IMR-90 (cell line): ENCODE results near the gene TCF4. TPM values are rescaled to one million over a fixed set of nuclear protein-coding genes. Genes with fewer than 3 reads are reported as not detected.

Source experiments
- ATAC-seq: fragments of 200-7000 bp; cut with Tn5 transposase; 2 replicates; pipeline ENCODE4 v1.9.1; 2020; ENCODE audit warnings: low read depth, mild to moderate bottlenecking, moderate library complexity
- BruUV-seq: library from RNA; stranded (reverse); fragments of 400-500 nt; replicated peaks from 2 replicates; lab custom pipeline; 2021; lab: Mats Ljungman, UMichigan
- CTCF ChIA-PET: fragments of 300-600 bp; formaldehyde crosslinking; extraction: SDS; loops from one replicate; lab custom pipeline; 2021; ENCODE audit warnings: antibody characterized with exemption; lab: Yijun Ruan, JAX
- POLR2A ChIA-PET: fragments of 300-600 bp; sonication (Branson Sonifier 250); formaldehyde crosslinking; loops from one replicate; lab custom pipeline; 2022; ENCODE audit warnings: antibody characterized with exemption; ENCODE audit not compliant: unreplicated experiment; lab: Charles Lee
- DNase-seq: peaks from one replicate; pipeline ENCODE4 v3.0.0; 2013
- H2AFZ ChIP-seq: replicated peaks from 2 replicates; pipeline ENCODE3; 2013; ENCODE audit warnings: low read length, mild to moderate bottlenecking; ENCODE audit not compliant: poor library complexity
- H2AK5ac ChIP-seq: 2 replicates; pipeline ENCODE4 v1.6.1; 2013; ENCODE audit warnings: low read depth, low read length, inconsistent platforms
- H2AK9ac ChIP-seq: replicated peaks from 2 replicates; pipeline ENCODE3; 2013; ENCODE audit warnings: mild to moderate bottlenecking, low read depth, low read length, moderate library complexity; ENCODE audit not compliant: poor library complexity
- H2BK120ac ChIP-seq: 2 replicates; pipeline ENCODE4 v1.6.1; 2013; ENCODE audit warnings: low read depth, low read length, inconsistent platforms
- H2BK15ac ChIP-seq: 3 replicates; pipeline ENCODE4 v1.6.1; 2013; ENCODE audit warnings: low read depth, low read length, inconsistent platforms
- H2BK20ac ChIP-seq: 2 replicates; pipeline ENCODE4 v1.6.1; 2013; ENCODE audit warnings: low read depth, mild to moderate bottlenecking, inconsistent platforms, low read length, moderate library complexity
- H2BK5ac ChIP-seq: 2 replicates; pipeline ENCODE4 v1.6.1; 2013; ENCODE audit warnings: mild to moderate bottlenecking, low read depth, low read length, inconsistent platforms; ENCODE audit not compliant: poor library complexity, severe bottlenecking
- H3K14ac ChIP-seq: replicated peaks from 2 replicates; pipeline ENCODE4 v1.6.1; 2013; ENCODE audit warnings: low read depth, low read length, inconsistent platforms
- H3K18ac ChIP-seq: 2 replicates; pipeline ENCODE4 v1.6.1; 2013; ENCODE audit warnings: low read depth, low read length, control low read depth
- H3K23ac ChIP-seq: 2 replicates; pipeline ENCODE4 v1.6.1; 2013; ENCODE audit warnings: low read depth, low read length, inconsistent platforms
- H3K27ac ChIP-seq: 2 replicates; pipeline ENCODE4 v1.5.1; 2013; ENCODE audit warnings: mild to moderate bottlenecking, control low read depth, low read length; ENCODE audit not compliant: insufficient read depth
- H3K27me3 ChIP-seq: 2 replicates; pipeline ENCODE4 v1.6.1; 2013; ENCODE audit warnings: low read length; ENCODE audit not compliant: control insufficient read depth, insufficient read depth
- H3K36me3 ChIP-seq: 2 replicates; pipeline ENCODE4 v1.6.1; 2013; ENCODE audit warnings: low read length, mixed read lengths; ENCODE audit not compliant: control insufficient read depth, insufficient read depth
- H3K4ac ChIP-seq: 2 replicates; pipeline ENCODE4 v1.6.1; 2013; ENCODE audit warnings: low read depth, low read length, inconsistent platforms
- H3K4me1 ChIP-seq: 2 replicates; pipeline ENCODE4 v1.6.1; 2013; ENCODE audit warnings: low read length, mixed read lengths; ENCODE audit not compliant: control insufficient read depth, insufficient read depth
- H3K4me2 ChIP-seq: 2 replicates; pipeline ENCODE4 v1.6.1; 2013; ENCODE audit warnings: low read depth, mild to moderate bottlenecking, control low read depth, low read length, moderate library complexity
- H3K4me3 ChIP-seq: 2 replicates; pipeline ENCODE4 v1.5.1; 2013; ENCODE audit warnings: low read depth, mild to moderate bottlenecking, control low read depth, low read length, moderate library complexity; ENCODE audit not compliant: insufficient read depth
- H3K56ac ChIP-seq: 2 replicates; pipeline ENCODE4 v1.6.1; 2013; ENCODE audit warnings: low read length, inconsistent platforms; ENCODE audit not compliant: insufficient read depth; ENCODE audit errors: extremely low read depth
- H3K79me1 ChIP-seq, 2 experiments: 2 replicates each; pipeline ENCODE4 v1.6.1; 2013; ENCODE audit warnings: low read length in 2 of 2, inconsistent platforms in 1 of 2, low read depth in 1 of 2
- H3K9ac ChIP-seq: 2 replicates; pipeline ENCODE4 v1.6.1; 2013; ENCODE audit warnings: low read depth, low read length, control low read depth
- H3K9me1 ChIP-seq: 2 replicates; pipeline ENCODE4 v1.6.1; 2013; ENCODE audit warnings: low read length, inconsistent platforms; ENCODE audit not compliant: insufficient read depth
- H3K9me3 ChIP-seq: 2 replicates; pipeline ENCODE4 v1.6.1; 2013; ENCODE audit warnings: low read length; ENCODE audit not compliant: control insufficient read depth, insufficient read depth
- H4K20me1 ChIP-seq: 2 replicates; pipeline ENCODE4 v1.6.1; 2013; ENCODE audit warnings: low read length, inconsistent platforms; ENCODE audit not compliant: insufficient read depth
- H4K5ac ChIP-seq: 2 replicates; pipeline ENCODE4 v1.6.1; 2013; ENCODE audit warnings: mild to moderate bottlenecking, low read depth, low read length, control low read depth
- H4K8ac ChIP-seq, 2 experiments: 2 replicates each; pipeline ENCODE4 v1.6.1; 2013; ENCODE audit warnings: low read depth in 2 of 2, low read length in 2 of 2, control low read depth in 1 of 2, inconsistent platforms in 1 of 2
- H4K91ac ChIP-seq: 2 replicates; pipeline ENCODE4 v1.6.1; 2013; ENCODE audit warnings: low read depth, low read length, inconsistent platforms; ENCODE audit not compliant: insufficient read depth
- BHLHE40 ChIP-seq: fragments of 150-350 bp; IDR thresholded peaks from 2 replicates; pipeline ENCODE4 v1.6.1; 2016; ENCODE audit warnings: mild to moderate bottlenecking, low read depth, low read length
- MAFK ChIP-seq: IDR thresholded peaks from 2 replicates; pipeline ENCODE4 v1.6.1; 2012; ENCODE audit warnings: low read depth, low read length, improper control_type of control experiment
- NFE2L2 ChIP-seq: fragments of 150-350 bp; IDR thresholded peaks from 2 replicates; pipeline ENCODE4 v1.6.1; 2016; ENCODE audit warnings: low read depth, mild to moderate bottlenecking, low read length
- dilution Hi-C: fragments of 300-500 bp; cut with HindIII; formaldehyde crosslinking; loops from one replicate; pipeline ENCODE4 v1.14.3; 2018; ENCODE audit warnings: low sequenced_read_pairs; ENCODE audit not compliant: unreplicated experiment
- in situ Hi-C: fragments of 300-500 bp; cut with MboI; formaldehyde crosslinking; loops from 3 replicates; pipeline ENCODE4 v1.14.3; 2019; ENCODE audit warnings: low sequenced_read_pairs, inconsistent platforms, mixed read lengths
- intact Hi-C: fragments of 100-400 bp; cut with micrococcal nuclease; formaldehyde crosslinking; loops from 2 replicates; pipeline ENCODE4 v1.10.0; 2022
- polyA plus RNA-seq, 3 experiments: library from polyadenylated mRNA; depleted of rRNA; stranded (reverse); fragments of >200 nt; gene quantifications; 2 replicates each; pipeline ENCODE4 v1.2.3, GENCODE V29; 2012; ENCODE audit warnings: low replicate concordance in 1 of 3
- total RNA-seq: library from RNA; depleted of rRNA; stranded (reverse); fragments of >200 nt; gene quantifications from 2 replicates; pipeline ENCODE4 v1.2.3, GENCODE V29; 2012
- TF ChIP-seq, protein P1 (sequence below): fragments of 150-350 bp; IDR thresholded peaks from 2 replicates; pipeline ENCODE4 v1.6.1; 2017; ENCODE audit warnings: mild to moderate bottlenecking, antibody characterized with exemption, low read length, low read depth

TCF4 gene
- total and polyA plus RNA-seq, 2 of the 4 experiments (the other 2 are of a cell fraction), result 30.0 to 87.1 TPM

DNA sequence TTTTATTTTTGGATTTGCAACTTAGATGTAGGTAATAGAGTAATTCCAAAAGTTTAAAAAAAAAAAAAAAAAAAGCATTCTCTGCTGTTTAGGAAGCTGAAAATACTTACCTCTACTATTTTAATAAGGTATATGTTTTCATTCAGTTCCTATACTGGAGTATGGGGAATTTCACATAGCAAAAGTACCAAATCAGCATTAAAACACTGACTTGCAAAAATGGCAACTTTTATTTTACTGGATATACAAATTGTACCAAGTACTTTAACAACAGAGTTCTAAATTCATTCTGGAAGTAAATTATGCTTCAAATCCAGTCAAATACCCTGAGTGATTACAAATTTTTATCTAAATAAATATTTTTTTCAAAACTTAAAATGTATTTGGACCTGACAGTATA is 76.7 kb downstream of the TCF4 start:
- Histone ChIP-seq H4K8ac (peak overlapping the region in 1 of 2 experiments; percentile 44; a peak in 1 of 4 replicates), H3K79me1 (peaks cover 25 to 53% of the 10 kb centered on the region in 2 experiments), H2BK5ac (peak overlapping the region; percentile 97), H2BK20ac (no peak overlapping the region), H2AK9ac (no peak overlapping the region), H3K9ac (no peak overlapping the region; the same call in 1 of the 2 replicates), H3K4me2 (peak overlapping the region; percentile 80; the same call in 1 of the 2 replicates), H3K4me3 (no peak overlapping the region), H3K4me1 (peaks cover 15% of the 10 kb centered on the region), H4K91ac (no peak overlapping the region), H3K4ac (no peak overlapping the region), H3K56ac (0 out of 2 replicates have a peak overlapping the region, but pooled peaks have one; percentile 14), H3K27me3 (no peaks in the 10 kb centered on the region), H4K20me1 (no peaks in the 10 kb centered on the region), H2BK120ac (peak overlapping the region; percentile 43; the same call in 1 of the 2 replicates), H3K36me3 (no peaks in the 10 kb centered on the region), H3K14ac (no peak overlapping the region), H3K23ac (peak overlapping the region; percentile 49; the same call in 1 of the 2 replicates), H3K18ac (no peak overlapping the region), H4K5ac (no peak overlapping the region; the same call in 1 of the 2 replicates), H2BK15ac (no peak overlapping the region), H3K9me1 (peaks cover 9% of the 10 kb centered on the region), H2AFZ (no peak overlapping the region), H3K27ac (peak overlapping the region; percentile 35; the same call in 1 of the 2 replicates), H2AK5ac (no peak overlapping the region), H3K9me3 (no peaks in the 10 kb centered on the region)
- ATAC-seq (no peak), DNase-seq (no peak)
- ChIA-PET CTCF (interaction anchor here (0.6 kb wide), 1 partner anchor 250 kb away, joined by 3 read pairs; no protein-coding TSS in a partner anchor), POLR2A (interaction anchor here (0.6 kb wide), 1 partner anchor 1957 kb away, joined by 3 read pairs; no protein-coding TSS in a partner anchor)
- dilution Hi-C loops, result no loop called here
- TF ChIP-seq NFE2L2, result no peak
- TF ChIP-seq, protein P1, sequence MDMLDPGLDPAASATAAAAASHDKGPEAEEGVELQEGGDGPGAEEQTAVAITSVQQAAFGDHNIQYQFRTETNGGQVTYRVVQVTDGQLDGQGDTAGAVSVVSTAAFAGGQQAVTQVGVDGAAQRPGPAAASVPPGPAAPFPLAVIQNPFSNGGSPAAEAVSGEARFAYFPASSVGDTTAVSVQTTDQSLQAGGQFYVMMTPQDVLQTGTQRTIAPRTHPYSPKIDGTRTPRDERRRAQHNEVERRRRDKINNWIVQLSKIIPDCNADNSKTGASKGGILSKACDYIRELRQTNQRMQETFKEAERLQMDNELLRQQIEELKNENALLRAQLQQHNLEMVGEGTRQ, result no peak
- no peak for TF ChIP-seq BHLHE40
- peak; percentile 81 for TF ChIP-seq MAFK
- BruUV-seq, result no TSS peak
- in situ Hi-C loops, result no loop called here
- intact Hi-C loops, result no loop called here
